H1 (cell line): ENCODE data around the gene FAM120B.
"Not testable (repeated sequence)": the region's sequence is repeated elsewhere in the genome, so short reads cannot be mapped to it uniquely, and the experiment has no call there.

Source experiments
- BACH1 ChIP-seq: IDR thresholded peaks from 2 replicates; pipeline ENCODE4 v1.6.1; 2012; ENCODE audit warnings: low read length, improper control_type of control experiment
- EP300 ChIP-seq, 2 experiments: IDR thresholded peaks; 1 replicate in 1 of 2; 2 replicates in 1 of 2; pipeline ENCODE4 v1.6.1; 2011 to 2012; ENCODE audit warnings: low read depth in 2 of 2, low read length in 2 of 2, mild to moderate bottlenecking in 2 of 2, borderline replicate concordance in 1 of 2, inconsistent platforms in 1 of 2, moderate library complexity in 1 of 2
- JUN ChIP-seq: IDR thresholded peaks from 2 replicates; pipeline ENCODE4 v1.6.1; 2011; ENCODE audit warnings: low read depth, mild to moderate bottlenecking, improper control_type of control experiment, low read length
- MAX ChIP-seq: IDR thresholded peaks from 2 replicates; pipeline ENCODE4 v1.6.1; 2012; ENCODE audit warnings: inconsistent platforms
- RAD21 ChIP-seq, 2 experiments: IDR thresholded peaks in 1 of 2; conservative IDR thresholded peaks in 1 of 2; 2 replicates each; pipeline ENCODE4 v1.6.1; 2011; ENCODE audit warnings: low read depth in 2 of 2, low read length in 2 of 2, improper control_type of control experiment in 1 of 2, inconsistent platforms in 1 of 2, mild to moderate bottlenecking in 1 of 2, moderate library complexity in 1 of 2
- USF2 ChIP-seq: IDR thresholded peaks from 2 replicates; pipeline ENCODE4 v1.6.1; 2011; ENCODE audit warnings: low read length, improper control_type of control experiment

DNA sequence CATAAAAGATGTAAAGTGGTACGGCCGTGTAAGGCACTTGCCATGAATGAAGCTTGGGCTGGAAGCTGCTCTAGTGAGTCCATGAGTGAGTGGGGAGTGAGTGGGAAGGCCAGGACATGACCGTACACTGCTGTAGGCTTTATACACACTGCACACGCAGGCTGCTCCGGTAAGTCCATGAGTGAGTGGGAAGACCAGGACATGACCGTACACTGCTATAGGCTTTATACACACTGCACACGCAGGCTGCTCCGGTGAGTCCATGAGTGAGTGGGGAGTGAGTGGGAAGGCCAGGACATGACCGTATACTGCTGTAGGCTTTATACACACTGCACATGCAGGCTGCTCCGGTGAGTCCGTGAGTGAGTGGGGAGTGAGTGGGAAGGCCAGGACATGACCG is 41.9 kb upstream of the FAM120B start:
- not testable (repeated sequence) for TF ChIP-seq RAD21 (IDR thresholded peaks at IDR 0.05 in 1 of 2, conservative IDR thresholded peaks at IDR 0.05 in 1 of 2; ENCODE audit: low read depth in 2 of 2, low read length in 2 of 2); USF2; JUN; EP300 (IDR thresholded peaks at IDR 0.05; ENCODE audit: borderline replicate concordance in 1 of 2, low read depth in 2 of 2, low read length in 2 of 2); MAX; BACH1
